T47D (cell line): ENCODE measurements around the gene RGS6.

Experiments used
- DNase-seq, 2 experiments: peaks; one replicate each; pipeline versions ENCODE4 v3.0.0 to v3.0.0-alpha.2; 2011 to 2012; ENCODE audit warnings: low read depth in 1 of 2, low spot score in 1 of 2
- JUND ChIP-seq: IDR thresholded peaks from 2 replicates; pipeline ENCODE4 v1.6.1; 2012; ENCODE audit warnings: low read depth
- in situ Hi-C: cut with HindIII; loops from 2 replicates; pipeline ENCODE4 v1.10.0; 2016; ENCODE audit warnings: low sequenced_read_pairs, low pct_unique_long_range_greater_than_20kb

RGS6 gene

DNA sequence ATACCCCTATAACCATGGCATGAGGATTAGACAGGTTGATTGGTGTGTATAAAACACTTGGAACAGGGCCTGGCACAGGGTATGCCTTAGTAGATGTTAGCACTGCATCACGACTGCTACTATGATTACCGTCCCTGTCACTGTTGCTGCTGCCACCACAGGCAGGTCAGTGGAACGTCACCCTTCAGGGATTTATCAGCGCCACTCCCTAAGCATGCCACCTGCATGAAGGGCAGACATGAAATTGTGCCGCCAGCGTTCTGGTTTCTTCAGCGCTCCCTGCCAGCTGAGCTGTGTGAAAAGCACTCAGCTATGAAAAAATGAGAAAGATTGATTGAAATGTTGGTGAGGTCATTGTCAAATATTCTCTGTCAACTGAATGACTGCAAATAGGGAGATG lies 484.7 kb downstream of the RGS6 start:
- peak; percentile 21 to 64 for DNase-seq
- no peak for TF ChIP-seq JUND
- in situ Hi-C loops: no loop called here

DNA sequence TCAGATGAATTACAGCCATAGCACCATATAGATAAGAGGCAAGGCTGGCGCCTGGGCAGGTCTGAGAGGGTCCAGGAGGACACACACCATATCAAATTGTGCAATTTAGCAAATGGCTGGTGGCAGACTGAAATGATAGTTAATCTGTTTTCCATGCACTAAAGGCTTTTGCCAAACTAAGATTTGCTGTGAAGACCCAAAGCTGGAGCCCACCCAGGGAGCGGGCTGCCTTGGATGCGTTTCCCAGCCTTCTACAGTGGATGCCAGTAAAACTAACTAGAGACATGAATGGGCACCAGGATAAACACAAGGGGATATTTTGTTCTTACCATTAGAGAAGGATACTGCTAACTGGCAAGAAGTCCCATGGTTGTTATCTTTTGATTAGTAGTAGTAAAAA lies 486.6 kb downstream of the RGS6 start:
- no peak for DNase-seq
- in situ Hi-C loops: no loop called here

DNA sequence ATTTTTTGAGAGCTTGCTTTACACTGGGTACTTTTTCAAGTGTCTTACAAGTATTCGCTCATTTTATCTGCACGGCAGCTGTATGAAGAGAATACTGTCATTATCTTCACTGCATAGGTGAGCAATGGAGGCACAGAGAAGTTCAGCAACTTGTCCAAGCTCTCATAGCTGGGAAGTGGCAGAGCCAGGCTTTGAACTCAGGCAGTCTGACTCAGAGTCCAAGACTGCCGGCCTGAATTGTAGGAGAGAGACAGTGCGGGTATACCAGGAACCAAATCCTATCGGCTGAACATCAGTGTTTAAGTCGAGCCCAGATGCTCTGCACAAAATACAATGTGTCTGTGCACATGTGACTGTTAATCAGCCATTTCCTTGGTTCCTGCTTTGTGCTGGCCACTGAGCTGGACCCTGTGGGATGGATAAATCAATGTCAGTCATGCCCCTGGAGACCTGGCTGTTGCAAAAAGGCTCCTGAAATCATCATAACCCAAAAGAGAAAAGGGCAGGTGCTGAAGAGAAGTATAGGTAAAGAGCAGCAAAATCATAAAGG lies 487.1 kb downstream of the RGS6 start:
- in situ Hi-C loops: no loop called here
- DNase-seq: no peak
- TF ChIP-seq JUND: no peak

More for the DNA sequence above, 486.6 kb downstream of the RGS6 start:
- no peak for TF ChIP-seq JUND

DNA sequence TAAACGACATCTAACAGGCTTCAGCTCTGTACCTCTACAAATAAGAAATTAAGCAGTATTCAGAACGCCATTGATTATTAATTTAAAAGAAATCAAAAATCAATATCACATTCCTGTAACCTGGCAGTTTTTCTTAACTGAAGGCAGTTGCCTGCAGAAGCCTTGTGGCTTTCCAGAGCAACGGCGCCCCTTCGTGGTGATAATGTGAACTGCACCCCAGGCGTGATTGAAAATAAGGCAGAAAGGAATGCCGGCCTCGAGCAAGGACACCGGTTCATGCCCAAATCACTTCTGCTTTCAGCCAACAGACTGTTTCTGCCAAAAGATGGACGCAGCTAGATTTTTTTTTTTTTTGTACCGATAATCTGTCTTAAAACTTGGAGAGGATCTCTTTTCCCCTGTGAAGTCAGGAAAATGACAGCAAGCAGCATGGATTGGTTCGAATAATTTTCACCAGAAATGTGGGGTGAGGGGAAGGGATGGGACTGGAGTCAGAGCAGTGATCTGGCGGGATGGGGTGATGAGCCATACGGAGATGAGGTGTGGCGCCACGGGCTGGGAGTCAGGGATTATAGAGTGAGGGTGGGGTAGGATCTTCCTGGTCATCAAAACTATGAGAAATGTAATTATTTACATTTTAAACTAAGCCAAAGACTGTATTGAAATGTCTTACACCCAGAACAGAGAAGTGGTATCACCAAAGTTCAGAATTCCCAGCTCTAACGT lies 488.7 kb downstream of the RGS6 start:
- in situ Hi-C loops: no loop called here
- peak; percentile 22 to 87 for DNase-seq
- TF ChIP-seq JUND: no peak

DNA sequence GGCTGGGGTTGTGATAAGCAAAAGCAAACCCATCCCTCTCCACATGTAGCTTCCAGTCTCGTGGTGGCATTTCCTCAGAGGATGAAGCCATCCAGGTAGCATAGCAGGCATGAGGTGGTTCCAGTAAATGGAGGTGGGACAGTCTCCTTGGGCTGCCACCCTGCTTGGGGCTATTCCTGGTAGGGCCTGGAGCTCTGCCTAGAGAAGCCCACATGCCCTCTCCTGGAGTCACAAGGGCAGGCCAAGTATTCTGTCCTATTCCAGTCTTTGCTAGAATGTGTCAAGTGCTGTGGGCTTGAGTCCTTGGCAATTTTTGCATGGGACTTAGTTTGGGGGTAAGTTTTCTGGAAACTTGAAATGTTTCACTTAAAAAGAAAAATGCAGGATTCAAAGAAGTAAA lies 491.7 kb downstream of the RGS6 start:
- no peak for DNase-seq
- TF ChIP-seq JUND: no peak
- in situ Hi-C loops: no loop called here

DNA sequence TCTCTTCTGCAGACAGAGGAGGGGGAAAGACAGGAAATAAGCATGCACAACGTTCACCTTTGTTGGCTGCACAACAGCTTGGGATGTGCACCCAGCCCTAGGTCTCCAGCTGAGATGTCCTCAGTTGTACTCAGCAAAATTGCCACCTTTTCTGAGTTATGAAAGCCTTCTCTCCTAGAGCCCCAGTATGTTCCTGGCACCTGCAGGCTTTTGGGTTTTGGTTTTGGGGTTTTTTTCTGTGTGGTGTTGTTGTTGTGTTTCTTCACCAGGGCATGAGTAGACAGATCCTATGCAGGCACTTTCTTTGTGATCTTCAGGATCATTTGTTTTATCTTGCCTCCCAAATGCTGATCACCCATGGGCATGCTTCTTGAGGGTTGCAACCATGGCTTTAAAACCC lies 498.2 kb downstream of the RGS6 start:
- DNase-seq: no peak
- TF ChIP-seq JUND: no peak
- in situ Hi-C loops: no loop called here

DNA sequence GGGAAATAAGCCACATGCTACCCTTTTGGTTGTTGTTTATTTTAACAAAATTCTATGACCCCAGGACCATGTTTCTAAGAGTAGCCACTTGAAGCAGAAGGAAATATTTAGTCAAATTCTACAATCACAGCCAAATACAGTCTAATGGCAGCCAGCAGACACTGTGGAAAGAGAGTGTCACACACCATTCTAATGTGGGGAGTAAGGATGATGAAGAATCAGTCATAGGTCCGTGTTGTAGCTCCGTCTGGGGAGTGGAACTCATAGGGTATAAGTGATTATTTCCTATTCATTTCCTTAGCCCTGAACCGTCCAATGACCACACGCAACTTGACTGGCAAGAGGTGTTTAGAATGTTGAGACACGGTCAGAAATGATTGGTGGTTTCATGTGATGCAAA lies 500.5 kb downstream of the RGS6 start:
- in situ Hi-C loops: no loop called here
- no peak for TF ChIP-seq JUND
- no peak for DNase-seq

DNA sequence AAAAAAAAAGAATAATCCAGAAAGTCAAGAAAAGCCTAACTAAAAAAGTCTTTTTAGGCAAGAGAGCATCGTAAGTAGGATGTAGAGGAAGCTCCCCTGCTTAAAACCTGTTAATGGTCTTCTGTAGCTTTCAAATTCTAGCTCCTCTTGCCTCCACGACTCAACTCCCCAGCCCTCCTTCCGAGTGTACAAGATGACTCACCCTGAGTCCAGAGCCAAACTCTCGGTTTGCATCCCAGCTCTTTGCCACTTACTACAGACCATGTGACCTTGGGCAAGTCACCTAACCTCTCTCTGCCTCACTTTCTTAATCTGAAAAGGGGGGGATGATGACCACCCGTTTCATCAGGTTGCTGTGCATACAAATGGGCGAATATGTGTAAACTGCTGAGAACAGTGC lies 501.3 kb downstream of the RGS6 start:
- peak in 1 of 2 experiments; percentile 35 for DNase-seq
- in situ Hi-C loops: no loop called here
- TF ChIP-seq JUND: no peak

DNA sequence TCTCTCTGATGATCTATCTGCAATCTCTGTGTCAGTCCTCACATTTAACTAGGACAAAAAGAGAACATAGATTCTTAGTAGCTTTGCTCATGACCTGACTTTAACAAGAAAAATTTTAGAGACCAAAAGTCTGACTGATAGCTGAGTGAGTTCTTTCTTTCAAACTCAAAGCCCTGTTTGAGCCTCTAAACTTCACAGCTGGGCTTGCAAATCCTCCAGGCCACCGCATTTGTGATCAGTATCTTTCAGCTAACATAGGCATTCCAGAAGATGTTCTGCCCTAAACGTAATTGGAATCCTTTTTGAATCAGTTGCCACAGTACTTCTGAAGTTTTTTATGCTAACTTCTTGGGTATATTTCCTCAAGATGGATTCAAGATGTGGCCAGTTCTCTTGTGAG lies 502.6 kb downstream of the RGS6 start:
- in situ Hi-C loops: no loop called here
- peak in 1 of 2 experiments; percentile 26 for DNase-seq
- no peak for TF ChIP-seq JUND

DNA sequence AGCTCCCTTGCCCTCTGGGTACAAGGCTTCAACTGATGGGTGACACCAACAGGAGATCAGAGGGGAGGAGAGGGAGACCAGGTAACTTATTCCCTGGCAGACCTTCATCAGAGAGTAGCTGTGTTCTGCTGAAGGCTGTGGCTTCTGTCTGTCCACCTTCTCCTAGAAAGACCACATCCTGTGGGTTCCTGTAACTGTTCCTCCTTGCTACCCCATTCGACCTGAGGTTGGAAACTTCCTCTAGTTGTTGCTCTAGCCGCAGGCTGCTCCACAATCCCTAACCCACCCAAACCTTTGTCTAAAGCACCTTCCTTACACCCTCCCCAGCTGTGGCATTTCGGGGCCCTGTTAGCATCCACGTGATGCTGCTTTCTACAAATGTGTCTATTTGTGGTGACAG lies 507.5 kb downstream of the RGS6 start:
- TF ChIP-seq JUND: no peak
- in situ Hi-C loops: no loop called here
- no peak for DNase-seq

DNA sequence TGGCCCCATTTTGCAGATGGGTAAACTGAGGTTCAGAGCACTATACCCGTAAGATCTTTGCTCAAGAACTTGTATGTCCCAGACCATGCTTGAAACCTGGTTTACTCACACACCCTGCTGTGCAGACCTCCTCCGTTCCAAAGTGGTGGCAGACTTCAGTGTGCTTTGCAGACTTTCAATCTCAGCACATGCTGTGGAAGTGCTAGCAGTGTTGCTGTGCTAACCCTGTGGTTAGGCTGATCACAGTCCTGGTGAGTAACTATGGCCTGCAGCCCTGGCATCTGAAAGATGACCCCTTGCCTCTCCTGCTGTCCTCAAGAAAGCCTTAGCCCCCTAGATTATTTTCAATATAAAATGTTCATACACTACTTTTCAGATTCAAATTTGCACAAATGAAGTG lies 511.0 kb downstream of the RGS6 start:
- in situ Hi-C loops: no loop called here
- no peak for DNase-seq
- TF ChIP-seq JUND: no peak

DNA sequence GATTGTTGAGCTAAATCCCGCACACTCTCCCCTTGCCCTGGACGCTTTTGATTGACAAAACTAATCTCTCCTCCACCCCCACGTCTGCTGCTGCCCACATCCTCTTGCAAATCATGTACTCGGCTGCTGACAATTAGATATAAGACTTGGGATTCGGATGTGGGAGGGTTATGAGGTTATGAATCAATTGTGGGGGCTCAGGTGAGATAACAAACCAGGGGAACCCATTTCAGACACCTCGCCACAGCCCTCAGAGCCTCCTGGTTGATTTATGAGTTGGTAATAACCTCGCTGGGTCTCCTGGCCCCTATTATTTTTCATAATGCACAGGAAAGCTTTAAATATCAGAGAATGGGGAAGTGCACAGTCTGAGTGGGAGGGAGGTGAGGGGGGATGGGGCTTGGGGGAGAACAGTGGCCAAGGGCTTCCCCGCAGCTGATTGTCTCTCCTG lies 511.8 kb downstream of the RGS6 start:
- in situ Hi-C loops: no loop called here
- TF ChIP-seq JUND: no peak
- DNase-seq: no peak

DNA sequence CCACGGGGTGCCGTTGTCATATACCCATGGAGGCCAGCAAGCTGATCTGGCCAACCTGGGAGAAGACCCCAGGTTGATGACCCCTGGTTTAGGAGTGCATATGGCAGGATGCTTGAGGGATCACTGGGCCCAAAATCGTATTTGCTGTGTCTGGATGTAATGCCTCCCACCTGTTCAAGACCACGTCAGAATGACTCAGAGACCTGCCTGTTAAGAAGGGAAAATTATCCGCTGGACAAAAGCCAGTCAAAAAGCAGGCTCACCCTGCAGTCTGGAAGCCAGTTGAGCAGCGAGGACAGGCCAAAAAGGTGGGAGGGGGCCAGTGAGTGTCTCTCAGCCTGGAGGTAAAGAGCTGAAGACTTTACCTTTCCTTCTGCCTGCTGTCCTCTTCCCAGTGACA lies 512.5 kb downstream of the RGS6 start:
- DNase-seq: no peak
- in situ Hi-C loops: no loop called here
- no peak for TF ChIP-seq JUND

DNA sequence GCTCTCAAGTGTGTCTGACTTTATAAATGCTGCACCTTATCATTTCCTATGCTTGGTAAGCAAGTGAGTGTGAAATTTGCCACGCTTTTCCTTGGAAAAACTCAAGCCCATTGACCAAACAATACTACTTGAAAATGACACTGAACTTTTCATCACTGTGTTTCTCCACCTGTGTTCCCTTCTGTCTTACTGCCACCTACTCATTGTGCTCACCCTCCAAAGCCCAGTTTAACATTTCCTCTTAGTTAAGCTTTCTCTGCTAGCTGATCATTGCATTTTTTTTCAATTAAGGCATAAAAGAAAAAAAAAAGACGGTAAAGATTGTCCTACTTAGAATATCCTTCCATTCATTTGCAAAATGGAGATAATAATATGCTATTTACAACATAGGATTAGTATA lies 516.0 kb downstream of the RGS6 start:
- TF ChIP-seq JUND: no peak
- DNase-seq: no peak
- in situ Hi-C loops: no loop called here
